ENCODE measurements around the gene ZFR2.

The ZFR2 gene

DNA sequence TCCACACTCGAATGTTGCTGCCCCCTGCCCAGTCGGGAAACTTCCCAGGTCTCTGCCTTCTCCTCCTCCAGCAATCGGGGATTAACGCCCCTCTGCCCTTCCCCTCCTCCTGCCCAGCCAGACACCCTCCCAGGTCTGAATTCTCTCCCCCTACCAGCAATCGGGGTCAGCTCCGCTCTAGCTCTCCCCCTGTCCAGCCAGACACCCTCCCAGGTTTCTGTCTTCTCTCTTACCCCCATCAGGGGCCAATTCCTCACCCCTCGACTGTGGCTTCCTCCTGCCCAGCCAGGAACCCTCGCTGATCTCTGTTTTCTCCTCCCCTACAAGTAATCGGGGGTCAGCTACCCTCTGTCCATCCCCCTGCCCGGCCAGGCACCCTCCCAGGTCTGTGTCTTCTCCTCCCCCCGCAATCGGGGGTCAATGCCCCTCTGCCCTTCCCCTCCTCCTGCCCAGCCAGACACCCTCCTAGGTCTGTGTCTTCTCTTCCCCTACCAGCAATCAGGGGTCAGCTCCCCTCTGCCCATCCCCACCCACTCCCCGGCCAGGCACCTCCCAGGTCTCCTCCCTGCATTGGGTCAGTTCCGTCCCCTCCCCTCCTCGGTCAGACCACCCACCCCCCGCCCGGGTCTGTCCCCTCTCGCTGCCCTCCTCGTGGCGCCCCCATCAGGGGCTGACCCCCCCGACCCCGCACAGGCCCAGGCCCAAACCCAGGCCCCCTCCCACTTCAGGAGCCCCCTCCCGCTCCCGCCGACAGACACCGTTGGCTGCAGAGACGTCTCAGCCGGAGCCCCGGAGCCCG lies 668 bp downstream of the ZFR2 start:
- DNase-seq = no peak

DNA sequence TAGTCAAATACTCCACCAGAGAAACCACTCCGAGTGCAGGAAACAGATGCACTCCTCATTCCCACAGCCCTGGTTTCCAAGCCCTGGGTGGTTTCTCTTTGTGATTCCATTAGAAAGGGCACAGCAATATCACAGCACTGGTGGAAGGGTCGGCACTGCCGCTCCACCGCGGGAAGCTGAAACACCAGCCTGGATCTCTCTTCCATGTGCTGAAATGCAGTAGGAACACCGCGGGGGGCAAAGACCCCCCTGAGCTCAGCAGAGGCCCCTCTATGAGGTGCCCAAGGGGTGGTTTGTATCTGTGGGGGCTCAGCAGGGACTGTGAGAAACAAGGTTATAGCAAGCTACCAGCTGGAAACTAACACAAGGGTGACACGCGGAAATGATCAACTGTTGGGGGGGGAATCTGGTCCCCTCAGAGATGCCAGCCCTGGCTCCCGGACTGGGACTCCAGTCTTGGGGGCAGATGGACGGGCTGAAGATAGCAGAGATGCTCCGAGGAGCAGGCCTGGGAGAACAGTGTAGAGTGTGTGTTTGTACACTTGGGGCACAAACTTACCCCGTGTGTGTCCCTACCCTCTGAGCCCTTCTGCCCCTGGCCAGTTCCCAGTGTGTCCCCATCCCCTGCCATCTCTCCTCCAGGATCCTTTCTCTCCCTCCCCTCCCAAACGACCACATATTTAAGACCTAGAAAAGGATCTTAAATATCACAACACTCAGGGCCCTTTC lies 1.8 kb downstream of the ZFR2 start:
- no peak for DNase-seq

DNA sequence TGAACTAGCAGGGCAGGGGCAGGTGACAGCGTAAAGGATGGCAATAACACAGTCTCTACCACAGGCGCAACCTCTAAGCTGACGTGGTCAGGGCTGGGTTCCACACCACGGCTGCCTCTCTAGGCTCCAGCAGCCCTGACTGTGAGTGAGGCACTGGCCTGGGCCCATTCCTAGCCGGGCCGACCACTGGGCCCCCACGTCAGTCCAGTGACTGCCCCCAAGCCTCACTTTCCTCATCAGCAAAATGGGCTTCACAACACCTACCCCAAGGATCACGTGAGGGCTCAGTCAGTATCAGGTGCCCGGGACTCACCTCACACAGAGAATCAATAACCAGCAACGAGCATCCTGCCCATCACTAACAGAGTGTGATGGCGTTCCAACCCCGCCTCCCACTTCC lies 5.2 kb downstream of the ZFR2 start:
- no peak for DNase-seq

DNA sequence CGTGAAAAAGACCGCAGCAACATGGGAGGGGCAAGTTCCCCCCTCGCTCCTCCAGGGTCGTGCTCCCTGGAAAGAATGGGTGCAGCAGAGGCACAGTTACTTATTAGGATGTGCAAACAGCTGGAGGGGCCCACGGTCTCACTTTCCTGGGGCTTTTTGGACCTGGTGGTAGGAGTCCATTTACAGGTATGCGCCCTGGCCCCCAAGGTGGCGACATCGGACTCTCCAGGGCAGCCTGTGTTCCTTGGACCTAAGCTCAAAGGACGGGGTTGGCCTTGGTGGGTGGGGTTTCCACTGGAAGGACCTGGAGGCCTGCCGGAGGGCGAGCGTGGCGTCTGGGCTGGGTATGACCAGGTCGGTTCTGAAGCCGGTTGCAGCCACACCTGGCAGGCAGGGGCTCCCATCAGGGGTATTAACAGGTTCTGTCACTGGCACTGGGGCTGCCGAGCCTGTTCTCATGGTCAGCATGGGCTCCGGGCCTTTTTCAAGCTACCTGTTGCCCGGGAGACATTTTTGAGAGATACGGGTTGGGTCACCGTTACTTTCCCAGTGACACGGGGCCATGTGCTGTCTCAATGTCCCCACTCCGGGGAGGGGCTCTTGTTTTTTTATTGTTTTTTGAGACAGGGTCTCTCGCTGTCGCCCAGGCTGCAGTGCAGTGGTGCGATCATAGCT lies 5.9 kb downstream of the ZFR2 start:
- DNase-seq = no peak

DNA sequence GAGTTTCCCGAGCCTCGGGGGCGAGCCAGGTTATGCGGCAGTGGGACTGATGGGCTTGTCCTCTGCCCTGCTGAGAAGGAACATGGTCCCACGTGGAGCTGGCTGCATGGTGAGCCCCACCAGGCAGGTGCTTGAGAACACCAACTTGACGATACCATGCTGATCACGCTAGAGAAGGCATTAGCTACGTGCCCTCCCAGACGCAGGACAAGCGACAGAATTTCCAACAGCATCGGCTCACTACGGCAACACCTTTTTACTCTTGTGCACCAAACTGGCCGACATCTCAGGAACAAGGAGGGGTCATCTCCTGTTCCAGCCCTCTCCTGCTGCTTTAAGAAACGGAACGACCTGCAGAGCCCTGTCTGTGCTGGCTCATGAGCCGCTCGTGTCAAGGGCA lies 8.3 kb downstream of the ZFR2 start:
- no peak for DNase-seq

DNA sequence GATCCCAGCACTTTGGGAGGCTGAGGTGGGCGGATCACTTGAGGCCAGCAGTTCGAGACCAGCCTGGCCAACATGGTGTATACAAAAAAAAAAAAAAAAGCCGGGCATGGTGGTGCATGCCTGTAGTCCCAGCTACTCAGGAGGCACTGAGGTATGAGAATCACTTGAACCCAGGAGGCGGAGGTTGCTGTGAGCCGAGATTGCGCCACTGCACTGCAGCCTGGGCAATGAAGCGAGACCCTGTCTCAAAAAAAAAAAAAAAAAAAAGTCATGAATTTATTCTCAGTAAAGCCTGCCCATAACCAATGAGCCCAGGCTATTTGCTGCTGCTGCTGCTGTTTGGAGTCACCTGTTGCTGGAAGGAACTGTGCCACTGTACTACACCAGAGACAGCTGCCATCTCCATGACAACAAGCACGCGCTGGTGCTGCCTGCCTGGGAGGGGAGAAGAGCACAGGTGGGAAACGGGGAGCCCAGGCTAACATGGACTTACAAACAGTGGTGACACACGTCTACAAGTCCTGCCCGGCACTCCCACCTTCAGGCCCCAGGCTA lies 11.3 kb downstream of the ZFR2 start:
- DNase-seq = no peak

DNA sequence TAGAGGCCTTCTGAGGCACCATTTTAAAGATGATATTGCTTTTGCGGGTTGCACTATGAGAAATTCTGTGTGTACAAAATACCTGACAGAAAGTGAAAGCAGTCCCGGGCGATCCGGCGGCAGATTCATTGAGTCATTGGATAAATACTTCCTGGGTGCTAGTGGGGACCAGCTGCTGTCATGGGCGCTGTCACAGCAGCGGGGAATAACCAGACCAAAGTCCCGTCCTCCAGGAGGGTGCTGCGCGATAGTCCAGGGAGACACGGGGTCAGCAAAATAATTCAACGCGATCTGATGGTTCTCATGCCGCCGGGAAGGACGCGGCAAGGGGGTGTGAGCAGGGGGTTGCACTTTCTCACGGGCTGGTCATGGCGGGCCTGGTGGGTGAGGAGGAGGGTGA lies 13.5 kb downstream of the ZFR2 start:
- no peak for DNase-seq

DNA sequence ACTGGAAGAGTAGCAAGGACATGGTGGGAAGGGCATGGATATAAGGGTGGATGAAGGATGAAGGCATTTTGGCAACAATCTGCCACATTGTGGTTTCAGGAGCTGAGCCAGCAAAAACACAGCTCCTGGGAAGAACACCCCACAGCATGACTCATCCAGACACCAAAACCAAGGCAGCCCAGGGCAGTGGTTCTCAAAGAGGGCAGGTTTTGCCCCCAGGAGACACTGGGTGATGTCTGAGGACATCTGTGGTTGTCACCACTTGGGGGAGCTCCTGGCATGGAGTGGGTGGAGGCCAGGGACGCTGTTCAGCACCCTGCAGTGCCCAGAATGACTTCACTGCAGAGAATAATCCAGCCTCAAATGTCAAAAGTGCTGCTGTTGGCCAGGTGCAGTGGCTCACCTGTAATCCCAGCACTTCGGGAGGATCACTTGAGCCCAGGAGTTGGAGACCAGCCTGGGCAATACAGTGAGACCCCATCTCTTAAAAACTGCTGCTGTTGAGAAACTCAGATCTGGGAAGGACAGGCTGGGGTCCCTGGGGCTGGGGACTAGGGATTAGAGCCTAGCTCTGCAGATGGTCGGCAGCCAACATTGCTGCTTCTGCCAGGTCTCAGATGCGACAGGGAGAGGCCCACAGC lies 16.1 kb downstream of the ZFR2 start:
- peak; percentile 6 for DNase-seq

DNA sequence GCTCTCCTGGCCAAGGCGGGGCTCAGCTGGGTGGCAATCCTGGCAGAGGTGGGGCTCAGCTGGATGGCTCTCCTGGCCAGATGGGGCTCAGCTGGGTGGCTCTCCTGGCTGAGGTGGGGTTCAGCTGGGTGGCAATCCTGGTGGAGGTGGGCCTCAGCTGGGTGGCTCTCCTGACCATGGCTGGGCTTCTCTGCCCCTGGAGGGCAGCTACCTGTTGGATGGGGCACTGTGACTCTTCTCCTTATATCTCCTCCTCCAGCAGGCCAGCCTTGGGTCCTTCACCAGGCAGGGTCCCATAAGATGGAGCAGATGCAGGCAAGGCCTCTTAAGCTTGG lies 16.7 kb downstream of the ZFR2 start:
- DNase-seq = no peak

DNA sequence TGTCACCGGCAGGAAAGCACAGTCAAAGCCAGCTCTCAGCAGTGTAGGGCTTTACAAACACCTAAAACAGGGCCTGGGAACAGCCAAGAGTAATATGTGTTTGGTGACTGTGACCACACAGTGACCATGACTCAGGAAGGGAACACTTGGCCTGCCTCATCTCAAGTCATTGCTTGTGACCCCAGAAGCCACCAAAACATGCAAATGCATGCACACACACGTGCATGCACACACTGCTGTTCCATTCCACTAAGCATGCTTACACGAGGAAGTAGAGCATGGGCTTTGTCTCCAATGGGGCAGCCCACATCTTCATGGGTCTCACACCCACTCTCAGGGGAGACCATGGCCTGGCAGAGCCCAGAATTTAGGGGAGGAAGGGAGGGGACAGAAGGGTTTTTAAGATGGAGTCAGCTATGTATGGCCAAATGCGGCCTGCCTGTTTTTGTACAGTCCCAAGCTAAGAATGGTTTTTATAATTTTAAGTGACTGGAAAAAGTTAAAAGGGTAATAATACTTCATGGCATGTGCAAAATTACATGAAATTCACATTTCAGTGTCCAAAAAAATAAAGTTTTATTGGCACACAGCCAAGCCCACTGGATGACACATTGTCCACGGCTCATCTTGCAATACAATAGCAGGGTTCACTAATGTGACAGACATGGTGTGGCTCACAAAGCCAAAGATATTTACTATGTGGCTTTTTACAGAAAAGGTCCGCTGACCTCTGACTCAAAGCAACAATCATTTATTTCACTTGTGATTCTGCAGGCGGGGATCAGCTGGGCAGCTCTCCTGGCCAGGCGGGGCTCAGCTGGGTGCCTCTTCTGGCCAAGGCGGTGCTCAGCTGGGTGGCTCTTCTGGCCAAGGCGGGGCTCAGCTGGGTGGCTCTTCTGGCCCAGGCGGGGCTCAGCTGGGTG lies 17.3 kb downstream of the ZFR2 start:
- no peak for DNase-seq

DNA sequence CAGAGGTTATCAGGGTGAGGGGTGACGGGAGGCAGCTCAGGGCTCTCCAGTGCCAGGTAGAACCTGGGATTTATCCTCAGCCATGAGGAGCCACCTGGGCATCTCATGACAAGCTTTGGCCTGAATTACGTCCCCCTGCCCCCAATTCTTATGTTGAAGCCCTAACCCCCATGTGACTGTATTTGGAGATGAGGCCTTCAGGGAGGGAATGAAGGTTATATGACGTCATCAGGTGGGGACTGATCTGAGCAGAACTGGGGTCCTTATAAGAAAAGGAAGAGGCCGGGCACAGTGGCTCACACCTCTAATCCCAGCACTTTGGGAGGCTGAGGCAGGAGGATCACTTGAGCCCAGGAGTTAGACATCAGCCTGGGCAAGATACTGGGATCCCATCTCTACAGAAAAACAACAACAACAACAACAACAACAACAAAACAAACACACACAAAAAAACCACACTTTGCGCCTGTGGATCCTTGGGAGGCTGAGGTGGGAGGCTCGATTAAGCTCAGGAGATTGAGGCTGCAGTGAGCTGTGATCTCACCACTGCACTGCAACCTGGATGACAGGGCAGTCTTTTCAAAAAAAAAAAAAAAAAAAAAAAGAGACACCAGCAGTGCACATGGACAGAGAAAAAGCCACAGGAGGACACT lies 18.4 kb downstream of the ZFR2 start:
- DNase-seq = no peak

DNA sequence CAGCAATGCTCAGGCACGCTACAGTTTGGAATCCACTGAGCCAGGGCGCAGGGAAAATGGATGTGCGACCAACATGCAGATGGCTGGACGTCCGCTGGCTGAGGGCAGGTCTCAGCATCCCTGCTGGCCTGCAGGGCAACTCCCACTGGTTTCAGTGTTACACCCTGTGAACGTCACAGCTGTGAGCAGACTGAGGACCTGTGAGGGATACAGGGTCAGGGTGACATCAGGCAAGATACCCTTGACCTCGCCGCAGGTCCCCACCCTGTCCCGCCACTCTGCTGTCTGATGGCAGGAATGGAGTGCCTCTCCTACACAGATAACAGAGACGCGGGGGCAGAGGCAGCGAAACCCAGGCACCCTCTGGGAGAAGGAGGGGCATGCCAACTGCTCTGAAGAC lies 19.1 kb downstream of the ZFR2 start:
- no peak for DNase-seq

DNA sequence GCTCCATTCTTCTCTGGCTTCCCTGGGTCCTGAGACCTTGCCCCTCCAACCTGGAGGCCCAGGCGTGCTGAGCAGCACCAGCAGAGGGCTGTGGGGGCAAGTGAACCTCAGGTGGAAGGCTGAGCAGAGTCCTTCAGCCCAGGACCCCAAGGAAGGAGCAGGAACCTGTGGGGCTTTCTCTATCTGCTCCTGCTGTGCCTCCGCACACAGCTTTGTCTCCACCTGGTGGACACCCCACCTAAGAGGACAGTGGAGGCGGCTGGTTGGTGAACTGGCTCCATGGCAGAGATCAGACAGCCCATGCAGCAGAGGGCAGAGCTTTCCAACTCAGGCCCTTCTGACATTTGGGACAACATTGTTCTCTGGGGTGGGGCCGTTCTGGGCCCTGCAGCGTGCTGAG lies 19.7 kb downstream of the ZFR2 start:
- peak; percentile 14 for DNase-seq

DNA sequence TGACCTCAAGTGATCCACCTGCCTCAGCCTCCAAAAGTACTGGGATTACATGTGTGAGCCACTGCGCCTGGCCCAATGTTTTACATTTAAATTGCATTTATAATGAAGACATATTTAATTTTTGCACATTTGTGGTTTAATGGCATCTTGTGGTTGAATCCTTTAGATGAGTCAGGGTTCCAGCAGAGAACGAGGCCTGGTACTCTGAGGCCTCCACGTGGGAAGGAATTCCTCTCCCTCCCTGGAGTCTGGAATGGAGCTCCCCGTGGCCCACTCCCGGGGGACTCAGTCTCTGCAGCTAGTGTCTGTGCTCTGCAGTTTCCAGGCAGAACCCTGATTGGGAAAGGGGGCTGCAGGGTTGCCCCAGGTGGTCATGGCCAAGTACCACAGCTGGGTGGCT lies 24.2 kb downstream of the ZFR2 start:
- no peak for DNase-seq

DNA sequence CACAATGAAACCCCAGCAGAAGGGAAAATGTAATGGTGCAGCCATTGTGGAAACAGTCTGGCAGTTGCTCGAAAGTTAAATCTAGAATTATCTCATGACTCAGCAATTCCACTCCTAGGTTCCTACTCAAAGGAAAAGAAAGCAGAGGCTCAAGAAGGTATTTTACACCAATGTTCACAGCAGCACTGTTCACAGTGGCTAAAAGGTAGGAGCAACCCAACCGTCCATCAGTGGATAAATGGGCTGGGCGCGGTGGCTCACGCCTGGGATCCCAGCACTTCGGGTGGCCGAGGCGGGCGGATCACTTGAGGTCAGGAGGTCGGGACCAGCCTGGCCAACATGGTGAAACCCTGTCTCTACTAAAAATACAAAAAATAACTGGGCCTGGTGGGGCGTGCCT lies 25.9 kb downstream of the ZFR2 start:
- DNase-seq = no peak

DNA sequence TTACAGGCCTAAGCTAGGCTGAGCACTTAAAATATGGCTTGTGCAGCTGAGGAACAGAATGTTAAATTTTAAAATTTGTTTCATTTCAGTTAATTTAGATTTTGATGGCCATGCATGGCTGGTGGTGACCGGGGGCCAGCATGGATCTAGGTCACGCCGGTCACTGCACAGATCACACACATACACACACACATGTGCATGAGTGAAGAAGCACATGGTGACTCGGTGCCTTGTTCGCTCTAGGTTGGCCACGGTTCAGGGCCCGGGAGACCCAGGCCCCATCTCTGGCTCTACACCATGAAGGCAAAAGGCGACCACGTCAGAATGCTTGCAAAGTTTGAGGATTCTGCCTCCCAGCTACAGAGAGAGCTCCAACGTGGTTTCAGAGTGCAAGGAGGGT lies 28.0 kb downstream of the ZFR2 start:
- no peak for DNase-seq

DNA sequence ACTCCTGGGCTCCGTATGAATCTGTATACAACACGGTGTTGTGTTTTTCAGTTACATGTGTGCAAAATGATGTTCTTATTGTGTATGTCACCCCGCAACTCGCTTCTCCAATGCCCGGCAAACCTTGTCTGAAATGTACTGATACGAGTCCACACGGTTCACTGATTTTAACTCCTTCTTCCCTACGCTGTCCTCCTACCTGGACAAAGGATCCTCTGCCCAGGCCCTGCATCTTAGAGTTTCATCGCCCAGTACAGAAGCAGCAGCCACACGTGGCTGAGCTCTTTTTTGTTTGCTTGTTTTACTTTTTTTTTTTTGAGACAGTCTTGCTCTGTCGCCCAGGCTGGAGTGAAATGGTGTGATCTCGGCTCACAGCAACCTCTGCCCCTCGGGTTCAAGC lies 28.9 kb downstream of the ZFR2 start:
- DNase-seq = no peak

DNA sequence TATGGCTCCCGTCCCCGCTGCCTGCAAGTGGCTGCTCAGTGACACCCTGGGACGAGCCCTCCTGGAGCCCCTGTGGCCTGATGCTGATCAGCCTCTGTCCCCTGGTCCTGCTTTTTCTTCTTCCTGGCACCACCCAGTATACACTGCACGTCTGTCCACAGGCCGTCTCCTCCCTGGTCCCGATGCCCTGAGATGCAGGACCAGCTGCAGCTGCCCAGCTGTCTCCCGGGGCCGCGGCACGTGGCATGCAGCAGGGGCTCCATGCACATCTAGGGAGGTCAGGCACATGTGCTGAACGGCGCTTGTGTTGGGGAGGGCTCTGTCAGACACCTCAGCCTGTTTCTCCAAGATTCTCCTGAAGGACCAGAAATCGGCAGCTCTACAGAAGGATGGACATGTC lies 30.2 kb downstream of the ZFR2 start:
- no peak for DNase-seq

DNA sequence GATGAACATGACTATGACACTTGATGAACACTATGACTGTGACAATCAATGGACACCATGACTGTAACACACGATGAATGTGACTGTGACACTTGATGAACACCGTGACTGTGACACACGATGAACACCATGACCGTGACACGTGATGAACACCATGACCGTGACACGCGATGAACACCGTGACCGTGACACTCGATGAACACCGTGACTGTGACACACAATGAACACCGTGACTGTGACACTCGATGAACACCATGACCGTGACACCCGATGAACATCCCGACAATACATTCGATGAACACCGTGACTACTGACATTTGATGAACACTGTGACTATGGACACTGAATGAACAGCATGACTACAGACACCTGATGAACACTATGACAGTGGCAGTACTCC lies 30.9 kb downstream of the ZFR2 start:
- DNase-seq = no peak

DNA sequence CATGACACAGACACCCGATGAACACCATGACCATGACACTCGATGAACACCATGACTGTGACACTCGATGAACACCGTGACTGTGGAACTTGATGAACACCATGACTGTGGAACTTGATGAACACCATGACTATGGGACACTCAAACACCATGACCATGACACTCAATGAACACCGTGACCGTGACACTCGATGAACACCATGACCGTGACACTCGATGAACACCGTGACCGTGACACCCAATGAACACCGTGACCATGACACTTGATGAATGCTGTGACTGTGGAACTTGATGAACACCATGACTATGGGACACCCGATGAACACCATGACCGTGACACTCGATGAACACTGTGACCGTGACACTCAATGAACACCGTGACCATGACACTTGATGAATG lies 31.5 kb downstream of the ZFR2 start:
- no peak for DNase-seq

DNA sequence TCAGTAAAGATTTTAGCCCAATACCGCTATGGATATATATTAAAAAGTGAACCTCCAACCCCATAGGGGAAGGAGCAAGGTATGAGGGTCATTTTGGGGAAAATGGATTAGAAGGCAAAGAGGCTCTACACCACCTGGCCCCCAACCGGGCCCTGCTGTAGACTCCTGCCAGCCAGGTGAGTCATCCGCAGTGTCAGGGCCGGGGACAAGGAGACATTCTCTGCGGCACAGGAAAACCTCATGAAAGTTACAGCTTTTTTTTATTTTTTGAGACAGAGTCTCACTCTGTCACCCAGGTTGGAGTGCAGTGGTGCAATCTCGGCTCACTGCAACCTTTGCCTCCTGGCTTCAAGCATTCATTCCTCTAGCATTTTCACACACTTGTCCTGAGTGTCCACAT lies 32.0 kb downstream of the ZFR2 start:
- no peak for DNase-seq

DNA sequence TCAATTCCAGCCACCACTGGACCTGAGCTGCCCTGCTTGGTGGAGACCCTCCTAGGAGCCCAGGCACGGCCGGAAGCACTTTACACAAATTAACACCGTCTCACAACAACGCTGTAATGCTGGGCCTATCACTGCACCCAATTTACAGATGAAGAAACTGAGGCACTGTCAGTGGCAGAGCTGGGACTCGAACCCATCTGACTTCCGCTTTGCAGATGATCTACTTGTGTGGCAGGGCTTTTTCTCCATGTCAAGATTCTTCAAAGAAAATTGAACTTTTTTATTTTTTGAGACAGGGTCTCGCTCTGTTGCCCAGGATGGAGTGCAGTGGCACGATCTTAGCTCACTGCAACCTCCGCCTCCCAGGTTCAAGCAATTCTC lies 33.8 kb downstream of the ZFR2 start:
- no peak for DNase-seq

Data from NCI-H1694 (cell line).